Activated CD8-positive, alpha-beta memory T cell treated with anti-CD3 and anti-CD28 coated beads, Interleukin-2, amount 10 ng/mL, durations not matched to agents 7 days and 5 days (primary cell): ENCODE results near the gene RPS6KB2. TPM values are rescaled to one million over a fixed set of nuclear protein-coding genes. Genes with fewer than 3 reads are reported as not detected.
"Not testable (repeated sequence)": the region's sequence is repeated elsewhere in the genome, so short reads cannot be mapped to it uniquely, and the experiment has no call there.

Source experiments
- ATAC-seq: fragments of 150-1000 bp; cut with Tn5 transposase; one replicate; pipeline ENCODE4 v1.10.0; 2021; ENCODE audit warnings: moderate library complexity
- CTCF ChIA-PET: fragments of 350-600 bp; sonication (Branson Sonifier 250); formaldehyde crosslinking; loops from one replicate; lab custom pipeline; 2021; ENCODE audit warnings: antibody characterized with exemption; lab: Charles Lee
- DNase-seq: peaks from one replicate; pipeline ENCODE4 v3.0.0-alpha.2; 2020
- H3K27ac Mint-ChIP-seq: one replicate; pipeline ENCODE4 v1.8.0; 2021; ENCODE audit warnings: mild to moderate bottlenecking, mixed read lengths
- H3K27me3 Mint-ChIP-seq: one replicate; pipeline ENCODE4 v1.8.0; 2021; ENCODE audit warnings: mixed read lengths
- H3K36me3 Mint-ChIP-seq: one replicate; pipeline ENCODE4 v1.8.0; 2021; ENCODE audit warnings: mild to moderate bottlenecking, mixed read lengths
- H3K4me1 Mint-ChIP-seq: one replicate; pipeline ENCODE4 v1.8.0; 2021; ENCODE audit warnings: mixed read lengths
- H3K4me3 Mint-ChIP-seq: one replicate; pipeline ENCODE4 v1.8.0; 2021; ENCODE audit warnings: mild to moderate bottlenecking, moderate library complexity, mixed read lengths
- H3K9me3 Mint-ChIP-seq: one replicate; pipeline ENCODE4 v1.8.0; 2022; ENCODE audit warnings: low read depth, mixed read lengths
- total RNA-seq, 2 experiments: library from RNA; stranded (reverse); gene quantifications; one replicate each; pipeline ENCODE4 v1.2.3, GENCODE V29; 2021

Gene RPS6KB2
- total RNA-seq, 2 experiments from 2014 or later, result 63.3 to 65.0 TPM

DNA sequence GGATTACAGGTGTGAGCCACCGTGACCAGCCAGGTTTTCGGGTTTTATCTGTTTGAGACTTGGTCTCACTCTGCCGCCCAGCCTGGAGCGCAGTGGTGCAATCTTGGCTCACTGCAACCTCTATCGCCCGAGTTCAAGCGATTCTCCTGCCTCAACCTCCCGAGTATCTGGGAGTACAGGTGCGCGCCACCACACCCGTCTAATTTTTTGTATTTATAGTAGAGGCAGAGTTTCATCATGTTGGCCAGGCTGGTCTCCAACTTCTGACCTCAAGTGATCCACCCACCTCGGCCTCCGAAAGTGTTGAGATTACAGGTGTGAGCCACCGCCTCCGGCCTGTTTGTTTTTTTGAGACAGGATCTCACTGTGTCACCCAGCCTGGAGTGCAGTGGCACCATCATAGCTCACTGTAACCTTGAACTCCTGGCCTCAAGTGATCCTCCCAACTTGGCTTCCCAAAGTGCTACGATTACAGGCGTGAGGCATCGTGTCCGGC lies 882 bp upstream of the RPS6KB2 start:
- Mint-ChIP-seq H3K27ac (peak overlapping the region; percentile 95), H3K4me1 (peaks cover 49% of the 10 kb centered on the region), H3K36me3 (peaks cover 13% of the 10 kb centered on the region), H3K4me3 (peak overlapping the region; percentile 94)
- H3K9me3 Mint-ChIP-seq, DNase-seq, H3K27me3 Mint-ChIP-seq: not testable (repeated sequence)
- CTCF ChIA-PET, result interaction anchor here (0.8 to 3.3 kb wide), 7 partner anchors 11 to 71 kb away, joined by 3 to 16 read pairs (median 4); partner anchors contain the start of gene PPP1CA
- ATAC-seq, result peak; percentile 5

DNA sequence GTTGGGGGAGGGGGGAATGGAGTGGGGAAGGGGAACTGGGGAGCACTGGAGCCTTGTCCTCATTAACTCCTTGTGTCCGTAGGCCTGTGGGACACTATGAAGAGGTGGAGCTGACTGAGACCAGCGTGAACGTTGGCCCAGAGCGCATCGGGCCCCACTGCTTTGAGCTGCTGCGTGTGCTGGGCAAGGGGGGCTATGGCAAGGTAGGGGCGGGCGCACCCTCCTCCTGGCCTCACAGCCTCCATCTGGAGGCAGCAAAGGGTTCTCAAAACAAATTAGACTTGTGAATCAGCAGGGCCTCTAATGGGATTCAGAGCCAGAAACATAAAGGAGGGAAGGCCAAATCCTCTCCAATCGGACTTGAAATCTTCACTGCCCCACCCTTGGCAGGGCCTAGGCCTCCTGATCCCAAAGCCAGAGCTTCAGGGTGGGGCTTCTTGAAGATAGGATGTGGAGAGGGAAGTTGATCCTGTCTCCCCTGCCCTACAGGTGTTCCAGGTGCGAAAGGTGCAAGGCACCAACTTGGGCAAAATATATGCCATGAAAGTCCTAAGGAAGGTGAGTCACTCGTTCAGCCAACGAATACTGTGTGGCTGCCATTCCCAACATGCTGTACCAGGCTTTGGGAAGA lies 859 bp downstream of the RPS6KB2 start:
- DNase-seq (no peak), ATAC-seq (no peak)
- peak overlapping the region; percentile 94 for H3K4me3 Mint-ChIP-seq
- H3K36me3 Mint-ChIP-seq, result peaks cover 18% of the 10 kb centered on the region
- CTCF ChIA-PET, result interaction anchor here (0.8 to 3.3 kb wide), 9 partner anchors 9 to 47 kb away, joined by 3 to 16 read pairs (median 5); partner anchors contain the start of genes PPP1CA and TBC1D10C
- H3K9me3 Mint-ChIP-seq, result no peaks in the 10 kb centered on the region
- H3K27me3 Mint-ChIP-seq, result no peaks in the 10 kb centered on the region
- H3K27ac Mint-ChIP-seq, result peak overlapping the region; percentile 95
- peaks cover 60% of the 10 kb centered on the region for H3K4me1 Mint-ChIP-seq

- Mint-ChIP-seq H3K9me3 (no peaks in the 10 kb centered on the region), H3K27me3 (no peaks in the 10 kb centered on the region), H3K4me1 (peaks cover 63% of the 10 kb centered on the region), H3K4me3 (peak overlapping the region; percentile 94), H3K36me3 (peaks cover 20% of the 10 kb centered on the region), H3K27ac (no peak overlapping the region)
- no peak for ATAC-seq
- CTCF ChIA-PET, result interaction anchor here (1.5 to 3.3 kb wide), 4 partner anchors 12 to 28 kb away, joined by 6 to 16 read pairs (median 10); partner anchors contain the start of genes PPP1CA and TBC1D10C
- no peak for DNase-seq
Measured at GRCh38 chr11:67429722-67430121, 1.4 kb downstream of the RPS6KB2 start.

GRCh38 chr11:67431346-67432249 lies 3.3 kb downstream of the RPS6KB2 start:
- DNase-seq, result no peak
- Mint-ChIP-seq H3K27me3 (no peaks in the 10 kb centered on the region), H3K36me3 (peaks cover 34% of the 10 kb centered on the region), H3K9me3 (no peaks in the 10 kb centered on the region), H3K27ac (peak overlapping the region; percentile 41), H3K4me1 (peaks cover 68% of the 10 kb centered on the region), H3K4me3 (no peak overlapping the region)
- no peak for ATAC-seq
- CTCF ChIA-PET, result interaction anchor here (8.0 kb wide), 1 partner anchor 29 kb away, joined by 96 read pairs; the partner anchor contains the start of genes PPP1CA and TBC1D10C

GRCh38 chr11:67432655-67433349 lies 4.5 kb downstream of the RPS6KB2 start:
- no peak for DNase-seq
- ATAC-seq, result no peak
- peak overlapping the region; percentile 78 for H3K27ac Mint-ChIP-seq
- H3K36me3 Mint-ChIP-seq, result peaks cover 42% of the 10 kb centered on the region
- CTCF ChIA-PET, result interaction anchor here (8.0 kb wide), 1 partner anchor 30 kb away, joined by 96 read pairs; the partner anchor contains the start of genes PPP1CA and TBC1D10C
- H3K4me3 Mint-ChIP-seq, result no peak overlapping the region
- H3K9me3 Mint-ChIP-seq, result no peaks in the 10 kb centered on the region
- H3K4me1 Mint-ChIP-seq, result peaks cover 57% of the 10 kb centered on the region
- H3K27me3 Mint-ChIP-seq, result no peaks in the 10 kb centered on the region

GRCh38 chr11:67433536-67434394 lies 5.5 kb downstream of the RPS6KB2 start:
- CTCF ChIA-PET, result interaction anchor here (0.6 to 8.0 kb wide), 2 partner anchors 31 to 160 kb away, joined by 4 to 96 read pairs; partner anchors contain the start of genes PPP1CA and TBC1D10C
- Mint-ChIP-seq H3K4me3 (peak overlapping the region; percentile 95), H3K4me1 (peaks cover 55% of the 10 kb centered on the region), H3K36me3 (peaks cover 42% of the 10 kb centered on the region), H3K27me3 (no peaks in the 10 kb centered on the region), H3K27ac (peak overlapping the region; percentile 78), H3K9me3 (no peaks in the 10 kb centered on the region)
- peak; percentile 64 for DNase-seq
- ATAC-seq, result no peak

DNA sequence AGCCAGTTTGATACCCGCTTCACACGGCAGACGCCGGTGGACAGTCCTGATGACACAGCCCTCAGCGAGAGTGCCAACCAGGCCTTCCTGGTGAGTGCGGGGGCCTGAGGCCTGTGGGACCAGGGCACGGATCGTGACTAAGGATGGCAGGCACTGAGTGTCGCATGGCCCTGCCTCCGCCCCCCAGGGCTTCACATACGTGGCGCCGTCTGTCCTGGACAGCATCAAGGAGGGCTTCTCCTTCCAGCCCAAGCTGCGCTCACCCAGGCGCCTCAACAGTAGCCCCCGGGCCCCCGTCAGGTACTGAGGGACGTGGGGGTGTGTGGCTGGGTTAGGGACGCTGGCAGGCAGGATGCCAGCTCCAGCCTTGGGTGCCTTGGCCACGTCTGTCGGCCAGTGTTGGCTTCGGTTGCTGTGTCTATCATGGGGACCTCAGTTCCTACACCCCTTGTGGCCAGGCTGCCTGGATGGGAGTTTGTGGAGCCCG lies 6.1 kb downstream of the RPS6KB2 start:
- H3K4me3 Mint-ChIP-seq, result peak overlapping the region; percentile 95
- no peaks in the 10 kb centered on the region for H3K9me3 Mint-ChIP-seq
- peak overlapping the region; percentile 78 for H3K27ac Mint-ChIP-seq
- CTCF ChIA-PET, result interaction anchor here (0.6 to 8.0 kb wide), 3 partner anchors 14 to 160 kb away, joined by 3 to 96 read pairs (median 4); partner anchors contain the start of genes PPP1CA and TBC1D10C
- ATAC-seq (no peak), DNase-seq (peak; percentile 57)
- H3K27me3 Mint-ChIP-seq, result no peaks in the 10 kb centered on the region
- peaks cover 56% of the 10 kb centered on the region for H3K4me1 Mint-ChIP-seq
- peaks cover 42% of the 10 kb centered on the region for H3K36me3 Mint-ChIP-seq

DNA sequence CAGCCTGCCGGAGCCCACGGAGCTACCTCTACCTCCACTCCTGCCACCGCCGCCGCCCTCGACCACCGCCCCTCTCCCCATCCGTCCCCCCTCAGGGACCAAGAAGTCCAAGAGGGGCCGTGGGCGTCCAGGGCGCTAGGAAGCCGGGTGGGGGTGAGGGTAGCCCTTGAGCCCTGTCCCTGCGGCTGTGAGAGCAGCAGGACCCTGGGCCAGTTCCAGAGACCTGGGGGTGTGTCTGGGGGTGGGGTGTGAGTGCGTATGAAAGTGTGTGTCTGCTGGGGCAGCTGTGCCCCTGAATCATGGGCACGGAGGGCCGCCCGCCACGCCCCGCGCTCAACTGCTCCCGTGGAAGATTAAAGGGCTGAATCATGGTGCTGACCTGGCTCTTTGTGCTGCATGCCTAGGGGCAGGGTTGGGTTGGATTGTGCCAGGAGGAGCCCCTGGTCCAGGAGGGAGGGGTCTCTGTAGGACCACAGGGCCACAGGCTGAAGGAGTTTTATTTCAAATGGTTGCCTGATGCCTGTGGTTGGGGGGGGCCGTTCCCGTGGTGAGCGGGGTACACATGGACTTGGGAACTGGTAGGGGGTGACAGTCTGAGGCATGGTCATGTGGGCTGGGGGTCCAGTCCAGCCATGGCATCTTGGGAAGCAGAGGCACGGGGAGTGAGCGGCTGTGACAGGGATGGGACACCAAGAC lies 6.9 kb downstream of the RPS6KB2 start:
- CTCF ChIA-PET, result interaction anchor here (1.0 to 8.0 kb wide), 3 partner anchors 15 to 32 kb away, joined by 3 to 96 read pairs (median 32); partner anchors contain the start of genes PPP1CA and TBC1D10C
- ATAC-seq, result no peak
- peaks cover 58% of the 10 kb centered on the region for H3K4me1 Mint-ChIP-seq
- H3K9me3 Mint-ChIP-seq, result no peaks in the 10 kb centered on the region
- DNase-seq, result peak; percentile 58
- peak overlapping the region; percentile 95 for H3K4me3 Mint-ChIP-seq
- peak overlapping the region; percentile 91 for H3K27ac Mint-ChIP-seq
- no peaks in the 10 kb centered on the region for H3K27me3 Mint-ChIP-seq
- H3K36me3 Mint-ChIP-seq, result peaks cover 42% of the 10 kb centered on the region

DNA sequence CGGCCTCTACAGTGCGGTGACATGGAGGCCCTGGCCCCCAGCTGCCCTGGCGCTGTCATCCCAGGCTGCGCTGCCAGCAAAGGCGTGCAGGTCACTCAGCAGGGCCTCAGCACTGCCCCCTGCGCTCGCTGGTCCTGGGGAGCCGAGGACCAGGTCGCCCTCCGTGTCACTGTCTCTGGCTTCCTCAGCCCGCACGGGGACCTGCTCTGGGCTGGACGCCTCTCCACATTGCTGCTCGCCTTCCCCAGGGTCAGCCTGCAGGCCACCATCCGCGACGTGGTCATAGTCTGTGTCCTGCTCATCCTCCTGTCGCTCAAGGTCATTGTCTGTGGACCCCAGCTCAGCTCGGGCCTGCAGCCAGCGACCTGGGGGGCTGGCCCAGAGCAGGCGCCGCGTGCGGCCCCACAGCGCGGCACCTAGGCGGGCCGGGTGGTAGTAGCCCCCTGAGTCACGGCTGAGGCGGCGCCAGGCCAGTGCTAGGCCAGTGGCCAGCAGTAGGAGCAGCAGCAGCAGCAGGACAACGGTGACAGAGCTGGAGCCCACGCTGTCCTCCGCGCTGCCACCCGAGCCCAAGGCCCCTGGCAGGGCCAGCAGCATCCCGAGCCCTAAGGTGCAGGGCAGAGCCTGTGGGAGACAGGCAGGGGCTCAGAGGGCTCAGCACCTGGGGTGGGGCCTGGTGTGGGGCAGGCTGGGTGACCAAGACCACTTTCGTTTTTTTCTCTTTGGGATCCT lies 7.6 kb downstream of the RPS6KB2 start:
- Mint-ChIP-seq H3K27ac (peak overlapping the region; percentile 91), H3K4me1 (peaks cover 61% of the 10 kb centered on the region), H3K4me3 (peak overlapping the region; percentile 95), H3K36me3 (peaks cover 38% of the 10 kb centered on the region), H3K9me3 (no peaks in the 10 kb centered on the region), H3K27me3 (no peaks in the 10 kb centered on the region)
- ATAC-seq (peak; percentile 7), DNase-seq (no peak)
- CTCF ChIA-PET, result interaction anchor here (1.1 to 8.0 kb wide), 5 partner anchors 28 to 70 kb away, joined by 3 to 96 read pairs (median 12); partner anchors contain the start of genes PITPNM1, PPP1CA and TBC1D10C

GRCh38 chr11:67436459-67437081 lies 8.3 kb downstream of the RPS6KB2 start:
- CTCF ChIA-PET, result interaction anchor here (0.9 to 8.0 kb wide), 12 partner anchors 13 to 84 kb away, joined by 3 to 96 read pairs (median 8); partner anchors contain the start of genes AIP, PITPNM1, PPP1CA and TBC1D10C
- Mint-ChIP-seq H3K9me3 (no peaks in the 10 kb centered on the region), H3K4me1 (peaks cover 65% of the 10 kb centered on the region), H3K27ac (peak overlapping the region; percentile 91), H3K27me3 (no peaks in the 10 kb centered on the region), H3K36me3 (peaks cover 37% of the 10 kb centered on the region), H3K4me3 (peak overlapping the region; percentile 95)
- peak; percentile 91 for DNase-seq
- ATAC-seq, result peak; percentile 46
